ENCODE data around the gene GPR183. TPM values are rescaled to one million over a fixed set of nuclear protein-coding genes. Genes with fewer than 3 reads are reported as not detected.

GPR183 gene
- total RNA-seq, 4 donors from 2014 or later, result 11.9 to 32.1 (median 22.3) TPM

GRCh38 chr13:99267927-99268326 lies 39.3 kb downstream of the GPR183 start:
- DNase-seq (ENCODE audit: extremely low spot score), result no peak
- no peaks in the 10 kb centered on the region for H3K27me3 ChIP-seq
- peaks cover 0 to 8% (median 5%) of the 10 kb centered on the region in 4 donors for H3K9me3 ChIP-seq
- TF ChIP-seq POLR2AphosphoS5 (IDR thresholded peaks at IDR 0.05), result no peak
- TF ChIP-seq EP300 (IDR thresholded peaks at IDR 0.05), result no peak
- no peak for TF ChIP-seq CTCF (IDR thresholded peaks at IDR 0.05)
- no peak for TF ChIP-seq POLR2A (IDR thresholded peaks at IDR 0.05; ENCODE audit: low read depth)
- H3K36me3 ChIP-seq, result peaks cover 0 to 6% (median 3%) of the 10 kb centered on the region in 4 donors
- H3K4me3 ChIP-seq, result no peak overlapping the region
- H3K27ac ChIP-seq (replicated peaks in 1 of 4), result no peak overlapping the region
- H3K4me1 ChIP-seq, result peaks cover 3 to 34% (median 18%) of the 10 kb centered on the region in 4 donors
- 83% methylated on average over 4 of the region's 4 CpGs for WGBS
- intact Hi-C loops (cut with DNase I), result loop anchor here (2.0 to 5.0 kb wide), 2 partner anchors 71 to 171 kb away; no protein-coding TSS in a partner anchor

GRCh38 chr13:99266827-99267226 lies 40.4 kb downstream of the GPR183 start:
- H3K27ac ChIP-seq (replicated peaks in 1 of 4), result no peak overlapping the region
- intact Hi-C loops (cut with DNase I), result loop anchor here (5.0 kb wide), 1 partner anchor 70 kb away; no protein-coding TSS in a partner anchor

GRCh38 chr13:99265821-99266426 lies 41.3 kb downstream of the GPR183 start:
- no peak for DNase-seq (ENCODE audit: extremely low spot score)
- 32% methylated on average over 3 of the region's 3 CpGs for WGBS
- TF ChIP-seq CTCF (IDR thresholded peaks at IDR 0.05) (peak; percentile 59 to 68 (median 63)), EP300 (IDR thresholded peaks at IDR 0.05) (no peak), POLR2A (IDR thresholded peaks at IDR 0.05; ENCODE audit: low read depth) (no peak), POLR2AphosphoS5 (IDR thresholded peaks at IDR 0.05) (no peak)
- Histone ChIP-seq H3K27ac (replicated peaks in 1 of 4) (no peak overlapping the region), H3K4me1 (peaks cover 3 to 21% (median 7%) of the 10 kb centered on the region in 4 donors), H3K27me3 (no peaks in the 10 kb centered on the region), H3K4me3 (no peak overlapping the region), H3K36me3 (peaks cover 0 to 9% (median 3%) of the 10 kb centered on the region in 4 donors), H3K9me3 (no peaks in the 10 kb centered on the region)
- intact Hi-C loops (cut with DNase I), result loop anchor here (2.0 to 5.0 kb wide), 2 partner anchors 69 to 89 kb away; no protein-coding TSS in a partner anchor

More at GRCh38 chr13:99266827-99267226, 40.4 kb downstream of the GPR183 start:
- DNase-seq (ENCODE audit: extremely low spot score), result no peak
- H3K4me3 ChIP-seq, result no peak overlapping the region
- H3K9me3 ChIP-seq, result no peaks in the 10 kb centered on the region
- WGBS, result 84% methylated on average over 6 of the region's 6 CpGs
- H3K4me1 ChIP-seq, result peaks cover 3 to 30% (median 14%) of the 10 kb centered on the region in 4 donors
- H3K36me3 ChIP-seq, result peaks cover 0 to 6% (median 3%) of the 10 kb centered on the region in 4 donors
- no peak for TF ChIP-seq EP300 (IDR thresholded peaks at IDR 0.05)
- no peak for TF ChIP-seq CTCF (IDR thresholded peaks at IDR 0.05)
- TF ChIP-seq POLR2AphosphoS5 (IDR thresholded peaks at IDR 0.05), result no peak
- no peak for TF ChIP-seq POLR2A (IDR thresholded peaks at IDR 0.05; ENCODE audit: low read depth)
- H3K27me3 ChIP-seq, result no peaks in the 10 kb centered on the region

- TF ChIP-seq POLR2AphosphoS5 (IDR thresholded peaks at IDR 0.05) (no peak), CTCF (IDR thresholded peaks at IDR 0.05) (no peak), EP300 (IDR thresholded peaks at IDR 0.05) (no peak), POLR2A (IDR thresholded peaks at IDR 0.05; ENCODE audit: low read depth) (no peak)
- intact Hi-C loops (cut with DNase I), result loop anchor here (2.0 to 5.0 kb wide), 2 partner anchors 68 to 88 kb away; no protein-coding TSS in a partner anchor
These were observed 41.9 kb downstream of the GPR183 start for GRCh38 chr13:99265162-99265800.

More at GRCh38 chr13:99265162-99265800, 41.9 kb downstream of the GPR183 start:
- H3K36me3 ChIP-seq, result peaks cover 0 to 9% (median 3%) of the 10 kb centered on the region in 4 donors
- H3K4me3 ChIP-seq, result no peak overlapping the region
- no peaks in the 10 kb centered on the region for H3K9me3 ChIP-seq
- peaks cover 3 to 17% (median 7%) of the 10 kb centered on the region in 4 donors for H3K4me1 ChIP-seq
- no peak for DNase-seq (ENCODE audit: extremely low spot score)
- H3K27ac ChIP-seq (replicated peaks in 1 of 4), result no peak overlapping the region
- no peaks in the 10 kb centered on the region for H3K27me3 ChIP-seq
- WGBS, result 81% methylated on average over 8 of the region's 8 CpGs
